ENCODE results near the gene ZNF664.

The ZNF664 gene

GRCh38 chr12:124040291-124040690 is 67.3 kb downstream of the ZNF664 start:
- no peak for DNase-seq (ENCODE audit: low spot score)
- Mint-ChIP-seq H3K4me3 (no peak overlapping the region), H3K27ac (no peak overlapping the region), H3K27me3 (ENCODE audit: low read depth) (peaks cover 15% of the 10 kb centered on the region), H3K9me3 (no peaks in the 10 kb centered on the region), H3K4me1 (ENCODE audit: low read depth) (peaks cover 3% of the 10 kb centered on the region), H3K36me3 (ENCODE audit: low read depth) (no peaks in the 10 kb centered on the region)

GRCh38 chr12:124040737-124041136 is 67.7 kb downstream of the ZNF664 start:
- Mint-ChIP-seq H3K27ac (no peak overlapping the region), H3K9me3 (no peaks in the 10 kb centered on the region), H3K27me3 (ENCODE audit: low read depth) (peaks cover 15% of the 10 kb centered on the region), H3K36me3 (ENCODE audit: low read depth) (no peaks in the 10 kb centered on the region), H3K4me1 (ENCODE audit: low read depth) (peaks cover 3% of the 10 kb centered on the region), H3K4me3 (no peak overlapping the region)
- DNase-seq (ENCODE audit: low spot score) = no peak

DNA sequence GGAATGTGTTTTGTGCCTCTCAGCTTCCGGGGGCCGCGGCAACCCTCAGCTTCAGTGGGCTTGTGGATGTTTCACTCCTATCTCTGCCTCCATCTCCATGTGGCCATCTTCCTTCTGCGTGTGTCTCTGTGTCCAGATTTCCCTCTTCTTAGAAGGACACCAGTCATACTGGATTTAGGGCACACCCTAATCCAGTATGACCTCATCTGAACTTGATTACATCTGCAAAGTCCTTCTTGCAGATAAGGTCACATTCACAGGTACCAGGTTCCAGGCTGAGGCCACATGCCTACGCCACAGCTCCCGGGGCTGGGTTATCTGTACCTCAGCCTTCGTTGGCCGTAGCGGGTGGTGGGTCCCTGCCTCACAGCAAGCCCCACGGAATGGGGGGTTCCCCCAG is 68.9 kb downstream of the ZNF664 start:
- no peak for DNase-seq (ENCODE audit: low spot score)
- Mint-ChIP-seq H3K9me3 (peaks cover 7% of the 10 kb centered on the region), H3K27ac (no peak overlapping the region), H3K4me1 (ENCODE audit: low read depth) (peaks cover 3% of the 10 kb centered on the region), H3K4me3 (no peak overlapping the region), H3K36me3 (ENCODE audit: low read depth) (no peaks in the 10 kb centered on the region), H3K27me3 (ENCODE audit: low read depth) (peaks cover 10% of the 10 kb centered on the region)

- peak overlapping the region; percentile 26 for H3K4me3 Mint-ChIP-seq
- H3K27me3 Mint-ChIP-seq (ENCODE audit: low read depth) = peaks cover under 1% of the 10 kb centered on the region
- no peaks in the 10 kb centered on the region for H3K36me3 Mint-ChIP-seq (ENCODE audit: low read depth)
- peaks cover 25% of the 10 kb centered on the region for H3K9me3 Mint-ChIP-seq
- H3K4me1 Mint-ChIP-seq (ENCODE audit: low read depth) = peaks cover 3% of the 10 kb centered on the region
- DNase-seq (ENCODE audit: low spot score) = no peak
- H3K27ac Mint-ChIP-seq = no peak overlapping the region
These were observed 71.0 kb downstream of the ZNF664 start for GRCh38 chr12:124044021-124044420.

DNA sequence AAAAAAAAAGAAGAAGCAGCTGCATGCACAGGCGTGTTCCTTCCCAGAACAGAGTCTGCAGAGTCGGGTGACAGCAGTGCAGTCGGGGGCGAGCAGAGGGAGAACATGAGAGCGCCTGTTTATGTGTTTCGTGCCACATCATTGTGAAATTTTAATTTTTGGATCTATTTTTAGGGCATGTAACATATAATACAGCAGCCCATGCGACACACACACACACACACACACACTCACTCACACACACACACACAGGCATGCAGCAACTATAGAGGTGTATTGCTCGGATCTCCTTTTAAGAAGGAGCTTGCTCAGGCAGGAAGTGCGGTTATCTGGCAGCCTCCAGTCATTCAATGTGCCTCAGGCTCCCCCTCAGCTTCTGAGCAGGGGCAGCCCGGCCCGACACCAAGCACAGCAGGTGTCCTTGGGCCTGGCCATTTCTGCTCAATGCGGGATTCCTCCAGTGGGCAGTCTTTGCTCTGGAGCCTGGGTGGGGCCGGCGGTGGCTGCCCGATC is 71.8 kb downstream of the ZNF664 start:
- peaks cover 3% of the 10 kb centered on the region for H3K4me1 Mint-ChIP-seq (ENCODE audit: low read depth)
- DNase-seq (ENCODE audit: low spot score) = no peak
- no peaks in the 10 kb centered on the region for H3K27me3 Mint-ChIP-seq (ENCODE audit: low read depth)
- H3K27ac Mint-ChIP-seq = no peak overlapping the region
- H3K9me3 Mint-ChIP-seq = peaks cover 30% of the 10 kb centered on the region
- H3K36me3 Mint-ChIP-seq (ENCODE audit: low read depth) = no peaks in the 10 kb centered on the region
- no peak overlapping the region for H3K4me3 Mint-ChIP-seq

DNA sequence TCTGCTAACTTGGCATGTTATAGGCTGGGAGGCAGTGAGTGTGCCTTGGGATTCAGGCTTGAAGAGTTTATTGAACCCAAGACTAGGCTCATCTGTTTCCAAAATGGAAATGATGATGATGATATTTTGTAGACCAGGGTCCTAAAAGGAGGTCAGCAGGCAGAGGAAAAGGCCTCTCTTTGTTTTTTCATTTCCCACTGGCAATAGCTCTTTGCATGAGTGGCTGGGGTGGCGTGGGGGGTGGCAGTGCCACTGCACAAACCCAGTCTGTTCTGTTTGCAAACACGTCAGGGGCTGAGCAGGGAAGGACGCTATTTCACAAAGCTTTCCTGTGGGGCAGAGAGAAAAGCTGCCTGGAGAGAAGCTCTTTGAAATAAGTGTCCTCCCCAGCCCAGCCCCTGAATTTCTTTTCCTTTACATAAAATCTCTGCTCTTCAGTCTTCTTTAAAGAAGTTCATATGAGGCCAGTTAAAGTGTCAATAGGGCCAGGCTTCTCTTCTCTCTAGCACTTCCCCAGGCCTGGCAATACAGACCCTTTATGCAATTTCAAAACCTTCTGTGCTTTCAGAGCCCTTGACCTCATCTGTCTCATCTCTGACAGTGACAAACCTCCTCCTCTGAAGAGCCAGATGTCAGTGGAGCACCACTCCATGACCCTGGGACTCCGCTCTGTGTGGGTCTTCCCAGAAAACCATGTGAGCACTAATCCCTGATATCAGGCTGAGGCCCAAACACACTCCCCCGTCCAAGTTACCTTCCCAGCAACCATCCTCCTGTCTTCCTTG is 72.8 kb downstream of the ZNF664 start:
- no peak overlapping the region for H3K4me3 Mint-ChIP-seq
- DNase-seq (ENCODE audit: low spot score) = no peak
- H3K27me3 Mint-ChIP-seq (ENCODE audit: low read depth) = no peaks in the 10 kb centered on the region
- H3K4me1 Mint-ChIP-seq (ENCODE audit: low read depth) = peaks cover 3% of the 10 kb centered on the region
- no peaks in the 10 kb centered on the region for H3K36me3 Mint-ChIP-seq (ENCODE audit: low read depth)
- H3K27ac Mint-ChIP-seq = no peak overlapping the region
- H3K9me3 Mint-ChIP-seq = peaks cover 30% of the 10 kb centered on the region

DNA sequence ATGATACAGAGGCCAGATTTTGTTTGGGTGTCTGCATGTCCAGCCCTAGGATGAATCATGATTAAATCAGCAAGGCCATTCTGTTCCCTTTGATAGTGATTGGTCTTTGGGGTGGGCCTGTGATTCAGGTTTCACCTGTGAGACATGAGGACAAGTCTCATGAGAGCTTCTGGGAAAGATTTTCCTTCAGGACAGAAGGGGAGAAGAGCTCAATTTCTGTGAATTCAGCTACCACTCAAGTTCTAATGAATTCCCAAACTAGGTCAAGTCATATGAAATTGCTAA is 73.4 kb downstream of the ZNF664 start:
- DNase-seq (ENCODE audit: low spot score) = no peak
- Mint-ChIP-seq H3K4me1 (ENCODE audit: low read depth) (peaks cover 3% of the 10 kb centered on the region), H3K27me3 (ENCODE audit: low read depth) (no peaks in the 10 kb centered on the region), H3K9me3 (peaks cover 30% of the 10 kb centered on the region), H3K27ac (no peak overlapping the region), H3K36me3 (ENCODE audit: low read depth) (no peaks in the 10 kb centered on the region), H3K4me3 (no peak overlapping the region)

GRCh38 chr12:124047045-124047566 is 74.1 kb downstream of the ZNF664 start:
- Mint-ChIP-seq H3K4me3 (no peak overlapping the region), H3K36me3 (ENCODE audit: low read depth) (no peaks in the 10 kb centered on the region), H3K9me3 (peaks cover 30% of the 10 kb centered on the region), H3K4me1 (ENCODE audit: low read depth) (peaks cover 3% of the 10 kb centered on the region), H3K27ac (no peak overlapping the region), H3K27me3 (ENCODE audit: low read depth) (no peaks in the 10 kb centered on the region)
- no peak for DNase-seq (ENCODE audit: low spot score)

DNA sequence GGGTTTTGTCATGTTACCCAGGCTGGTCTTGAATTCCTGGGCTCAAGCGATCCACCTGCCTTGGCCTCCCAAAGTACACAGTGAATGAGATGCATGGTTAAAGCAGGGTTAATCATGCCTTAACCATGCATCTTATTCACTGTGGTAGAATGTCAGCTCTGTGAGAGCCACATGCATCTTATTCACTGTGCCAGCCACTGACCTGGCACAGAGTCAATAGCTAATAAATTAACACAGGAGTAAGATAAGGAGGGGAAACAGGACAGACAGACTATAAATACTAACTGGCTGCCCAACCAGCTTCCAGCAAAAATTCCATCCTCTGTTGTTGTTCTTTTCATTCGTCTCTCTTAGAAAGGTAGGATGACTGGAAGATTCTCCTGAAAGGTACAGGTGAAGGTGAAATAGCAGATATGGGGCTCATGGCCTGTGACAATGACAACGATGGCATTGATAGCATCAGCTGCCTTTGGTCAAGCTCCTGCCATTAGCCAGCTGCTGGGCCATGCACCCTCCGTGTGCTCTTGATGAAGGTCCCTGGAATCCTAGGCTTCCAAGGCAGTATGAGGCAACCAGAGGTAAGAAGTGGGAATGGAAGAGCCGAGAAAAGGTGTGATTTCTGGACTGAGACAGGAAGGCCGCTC is 76.6 kb downstream of the ZNF664 start:
- Mint-ChIP-seq H3K4me1 (ENCODE audit: low read depth) (no peaks in the 10 kb centered on the region), H3K27ac (no peak overlapping the region), H3K4me3 (no peak overlapping the region), H3K27me3 (ENCODE audit: low read depth) (no peaks in the 10 kb centered on the region), H3K36me3 (ENCODE audit: low read depth) (no peaks in the 10 kb centered on the region), H3K9me3 (peaks cover 30% of the 10 kb centered on the region)
- DNase-seq (ENCODE audit: low spot score) = no peak

- Mint-ChIP-seq H3K9me3 (peaks cover 6% of the 10 kb centered on the region), H3K4me1 (ENCODE audit: low read depth) (no peaks in the 10 kb centered on the region), H3K27ac (no peak overlapping the region), H3K36me3 (ENCODE audit: low read depth) (no peaks in the 10 kb centered on the region), H3K27me3 (ENCODE audit: low read depth) (peaks cover 2% of the 10 kb centered on the region), H3K4me3 (no peak overlapping the region)
- DNase-seq (ENCODE audit: low spot score) = no peak
These were observed 80.8 kb downstream of the ZNF664 start for GRCh38 chr12:124053851-124054250.

GRCh38 chr12:124055066-124055465 is 82.1 kb downstream of the ZNF664 start:
- Mint-ChIP-seq H3K9me3 (no peaks in the 10 kb centered on the region), H3K27me3 (ENCODE audit: low read depth) (peaks cover 2% of the 10 kb centered on the region), H3K4me3 (no peak overlapping the region)

DNA sequence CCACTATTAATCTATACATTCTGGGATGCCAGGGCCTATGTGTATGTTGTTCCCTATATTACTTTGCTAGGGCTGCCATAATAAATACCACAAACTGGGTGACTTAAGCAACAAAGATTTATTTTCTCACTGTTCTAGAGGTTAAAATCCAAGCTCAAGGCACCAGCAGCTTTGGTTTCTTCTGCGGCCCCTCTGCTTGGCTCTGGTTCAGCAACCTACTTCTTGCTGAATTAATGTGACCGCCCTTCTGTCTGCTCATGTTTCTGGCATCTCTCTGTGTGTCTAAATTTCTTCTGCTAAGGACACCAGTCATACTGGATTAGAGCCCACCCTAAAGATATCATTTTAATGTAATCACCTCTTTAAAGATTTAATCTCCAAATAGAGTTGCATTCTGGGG is 84.7 kb downstream of the ZNF664 start:
- Mint-ChIP-seq H3K4me1 (ENCODE audit: low read depth) (no peaks in the 10 kb centered on the region), H3K9me3 (no peaks in the 10 kb centered on the region), H3K27ac (no peak overlapping the region), H3K4me3 (no peak overlapping the region), H3K36me3 (ENCODE audit: low read depth) (no peaks in the 10 kb centered on the region), H3K27me3 (ENCODE audit: low read depth) (peaks cover 2% of the 10 kb centered on the region)
- no peak for DNase-seq (ENCODE audit: low spot score)

More at GRCh38 chr12:124055066-124055465, 82.1 kb downstream of the ZNF664 start:
- Mint-ChIP-seq H3K4me1 (ENCODE audit: low read depth) (no peaks in the 10 kb centered on the region), H3K27ac (no peak overlapping the region), H3K36me3 (ENCODE audit: low read depth) (no peaks in the 10 kb centered on the region)
- no peak for DNase-seq (ENCODE audit: low spot score)

- no peaks in the 10 kb centered on the region for H3K36me3 Mint-ChIP-seq (ENCODE audit: low read depth)
- H3K9me3 Mint-ChIP-seq = no peaks in the 10 kb centered on the region
- peaks cover 2% of the 10 kb centered on the region for H3K27me3 Mint-ChIP-seq (ENCODE audit: low read depth)
- no peak for DNase-seq (ENCODE audit: low spot score)
- no peak overlapping the region for H3K27ac Mint-ChIP-seq
- H3K4me1 Mint-ChIP-seq (ENCODE audit: low read depth) = no peaks in the 10 kb centered on the region
- H3K4me3 Mint-ChIP-seq = no peak overlapping the region
These were observed 86.7 kb downstream of the ZNF664 start for GRCh38 chr12:124059752-124060151.
